DOHH2 (cell line): Measurements from ENCODE around the gene CEP76.

Source experiments
- CTCF ChIP-seq: fragments of 200-600 bp; sonication (generic); IDR thresholded peaks from one replicate; pipeline ENCODE4 v1.5.1; 2014; ENCODE audit warnings: antibody characterized with exemption, mild to moderate bottlenecking, low read depth, low read length; ENCODE audit not compliant: poor library complexity, severe bottlenecking
- EZH2phosphoT487 ChIP-seq: fragments of 200-600 bp; sonication (generic); IDR thresholded peaks from 2 replicates; pipeline ENCODE4 v1.6.1; 2017; ENCODE audit warnings: borderline replicate concordance, mild to moderate bottlenecking, antibody characterized with exemption, low read length, moderate library complexity, mixed read lengths

- no peak for TF ChIP-seq CTCF
- TF ChIP-seq EZH2phosphoT487: no peak
These were observed 42.7 kb upstream of the CEP76 start for GRCh38 chr18:12745095-12745795.
